ENCODE results near the gene TTC23L.
"Not testable (repeated sequence)": the region's sequence is repeated elsewhere in the genome, so short reads cannot be mapped to it uniquely, and the experiment has no call there.

DNA sequence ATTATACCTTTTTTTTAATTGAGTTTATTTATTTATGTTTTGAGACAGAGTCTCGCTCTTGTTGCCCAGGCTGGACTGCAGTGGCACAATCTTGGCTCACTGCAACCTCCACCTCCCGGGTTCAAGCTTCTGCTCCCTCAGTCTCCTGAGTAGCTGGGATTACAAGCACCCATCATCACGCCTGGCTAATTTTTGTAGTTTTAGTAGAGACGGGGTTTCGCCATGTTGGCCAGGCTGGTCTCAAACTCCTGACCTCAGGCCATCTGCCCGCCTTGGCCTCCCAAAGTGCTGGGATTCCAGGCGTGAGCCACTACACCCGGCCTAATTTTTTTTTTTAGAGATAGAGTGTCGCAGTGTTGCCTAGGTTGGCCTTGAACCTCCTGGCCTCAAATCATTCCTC lies 84.3 kb downstream of the TTC23L start:
- TF ChIP-seq EZH2 (IDR thresholded peaks at IDR 0.05; ENCODE audit: borderline replicate concordance); EZH2phosphoT487 (IDR thresholded peaks at IDR 0.05; ENCODE audit: low read depth, severe bottlenecking, unreplicated experiment): not testable (repeated sequence)
- TF ChIP-seq, protein P1, sequence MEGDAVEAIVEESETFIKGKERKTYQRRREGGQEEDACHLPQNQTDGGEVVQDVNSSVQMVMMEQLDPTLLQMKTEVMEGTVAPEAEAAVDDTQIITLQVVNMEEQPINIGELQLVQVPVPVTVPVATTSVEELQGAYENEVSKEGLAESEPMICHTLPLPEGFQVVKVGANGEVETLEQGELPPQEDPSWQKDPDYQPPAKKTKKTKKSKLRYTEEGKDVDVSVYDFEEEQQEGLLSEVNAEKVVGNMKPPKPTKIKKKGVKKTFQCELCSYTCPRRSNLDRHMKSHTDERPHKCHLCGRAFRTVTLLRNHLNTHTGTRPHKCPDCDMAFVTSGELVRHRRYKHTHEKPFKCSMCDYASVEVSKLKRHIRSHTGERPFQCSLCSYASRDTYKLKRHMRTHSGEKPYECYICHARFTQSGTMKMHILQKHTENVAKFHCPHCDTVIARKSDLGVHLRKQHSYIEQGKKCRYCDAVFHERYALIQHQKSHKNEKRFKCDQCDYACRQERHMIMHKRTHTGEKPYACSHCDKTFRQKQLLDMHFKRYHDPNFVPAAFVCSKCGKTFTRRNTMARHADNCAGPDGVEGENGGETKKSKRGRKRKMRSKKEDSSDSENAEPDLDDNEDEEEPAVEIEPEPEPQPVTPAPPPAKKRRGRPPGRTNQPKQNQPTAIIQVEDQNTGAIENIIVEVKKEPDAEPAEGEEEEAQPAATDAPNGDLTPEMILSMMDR (IDR thresholded peaks at IDR 0.05; ENCODE audit: poor library complexity): not testable (repeated sequence)
